NCI-H128 (cell line): Measurements from ENCODE around the gene ARHGDIA.
"Not testable (repeated sequence)": the region's sequence is repeated elsewhere in the genome, so short reads cannot be mapped to it uniquely, and the experiment has no call there.

ENCODE experiments used
- DNase-seq: peaks from one replicate; lab custom pipeline; 2025; ENCODE audit not compliant: unreplicated experiment; lab: John Stamatoyannopoulos, UW

The ARHGDIA gene

GRCh38 chr17:81844887-81845286 is 26.2 kb downstream of the ARHGDIA start:
- DNase-seq: no peak

- DNase-seq: no peak
Observed at GRCh38 chr17:81844327-81844851, 26.7 kb downstream of the ARHGDIA start.

DNA sequence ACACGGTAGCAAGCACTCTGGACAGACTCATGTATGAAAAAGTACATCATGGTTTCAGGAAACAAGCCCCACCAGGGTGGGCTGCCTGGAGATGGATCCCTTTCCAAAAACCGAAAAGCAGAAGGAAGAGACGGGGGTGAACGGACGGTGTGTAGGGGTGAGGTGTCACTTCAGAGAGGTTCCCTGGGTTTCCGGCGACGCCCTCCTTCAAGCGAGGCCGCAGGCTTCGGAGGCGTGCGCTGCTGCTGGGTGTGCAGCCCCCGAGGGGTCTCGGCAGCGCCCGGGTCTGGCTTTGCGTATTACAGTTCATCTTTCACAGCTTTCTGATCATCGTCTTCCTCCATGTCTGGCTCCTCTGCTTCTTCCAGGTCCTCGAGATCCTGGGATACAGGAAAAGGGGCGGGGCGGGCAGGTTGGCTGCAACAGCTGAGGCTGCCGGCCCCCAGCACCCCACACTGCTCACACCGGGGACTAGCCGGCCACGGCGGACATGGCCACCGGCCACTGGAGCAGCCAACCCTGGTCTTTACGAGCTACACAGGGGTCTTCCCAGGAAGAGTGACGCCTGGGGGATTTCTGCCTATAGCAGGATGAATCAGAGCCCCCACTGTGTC is 27.3 kb downstream of the ARHGDIA start:
- DNase-seq: no peak

DNA sequence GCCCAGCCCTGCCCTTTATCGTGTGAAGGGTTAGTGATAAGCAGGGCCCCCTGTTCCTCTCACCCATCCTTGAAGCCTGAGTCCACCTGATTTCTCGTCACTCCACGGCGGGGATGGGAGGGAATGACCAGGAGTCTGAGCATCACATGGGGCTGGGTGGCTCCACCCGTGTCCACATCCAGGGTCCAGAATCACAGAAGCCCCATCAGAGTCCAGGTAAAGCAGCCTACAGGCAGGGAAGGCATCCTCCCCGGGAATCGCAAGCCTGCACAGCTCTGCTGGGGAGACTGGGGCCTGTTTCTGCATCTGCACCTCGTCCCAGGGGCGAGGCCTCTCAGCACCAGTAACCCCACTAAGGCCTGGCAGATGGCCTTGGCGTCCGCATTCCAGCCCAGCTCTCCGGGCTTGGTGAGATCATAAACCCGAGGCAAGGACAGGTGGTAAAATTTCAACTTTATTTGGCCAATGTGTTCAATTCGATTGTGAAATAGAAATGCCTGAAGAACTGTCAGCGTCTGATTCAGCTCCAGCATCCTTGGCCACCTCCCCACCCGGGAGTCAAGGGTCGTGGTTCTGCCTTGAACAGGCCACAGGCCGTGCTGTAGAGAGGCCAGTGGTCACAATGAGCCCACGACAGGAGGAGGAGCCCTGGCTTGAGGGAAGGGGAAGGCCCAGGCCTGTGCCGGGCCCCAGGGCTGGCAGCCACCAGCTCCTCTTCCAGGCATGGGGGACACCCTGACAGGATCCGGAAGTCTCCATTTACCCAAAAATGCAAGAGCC is 28.2 kb downstream of the ARHGDIA start:
- no peak for DNase-seq

DNA sequence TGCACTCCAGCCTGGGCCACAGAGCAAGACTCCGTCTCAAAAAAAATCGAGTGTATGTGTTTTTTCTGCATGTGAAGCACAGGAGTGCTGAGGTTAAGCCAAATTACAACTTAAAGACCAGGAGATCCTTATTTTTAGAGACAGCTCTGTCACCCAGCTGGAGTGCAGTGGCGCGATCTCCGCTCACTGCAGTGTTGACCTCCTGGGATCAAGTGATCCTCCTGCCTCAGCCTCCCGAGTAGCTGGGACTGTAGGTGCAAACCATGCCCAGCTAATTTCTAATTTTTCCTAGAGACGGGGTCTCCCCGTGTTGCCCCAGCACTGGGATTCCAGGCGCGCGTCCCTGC is 28.8 kb downstream of the ARHGDIA start:
- DNase-seq: no peak

GRCh38 chr17:81841866-81842265 is 29.3 kb downstream of the ARHGDIA start:
- no peak for DNase-seq

- no peak for DNase-seq
Observed at GRCh38 chr17:81840826-81841778, 30.0 kb downstream of the ARHGDIA start.

DNA sequence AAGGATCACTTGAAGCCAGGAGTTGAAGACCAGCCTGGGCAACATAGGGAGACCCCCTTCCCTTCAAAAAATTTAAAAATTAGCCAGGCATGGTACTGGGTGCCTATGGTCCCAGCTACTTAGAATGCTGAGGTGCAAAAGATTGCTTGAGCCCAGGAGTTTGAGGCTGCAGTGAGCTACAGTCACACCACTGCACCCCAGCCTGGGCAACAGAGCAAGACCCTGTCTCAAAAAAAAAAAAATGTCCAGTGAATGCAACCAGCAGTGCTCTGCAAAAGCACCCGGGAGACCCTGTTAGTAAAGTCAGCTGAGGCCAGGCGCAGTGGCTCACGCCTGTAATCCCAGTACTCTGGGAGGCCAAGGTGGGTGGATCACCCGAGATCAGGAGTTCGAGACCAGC is 31.1 kb downstream of the ARHGDIA start:
- not testable (repeated sequence) for DNase-seq

GRCh38 chr17:81839301-81839700 is 31.8 kb downstream of the ARHGDIA start:
- no peak for DNase-seq

DNA sequence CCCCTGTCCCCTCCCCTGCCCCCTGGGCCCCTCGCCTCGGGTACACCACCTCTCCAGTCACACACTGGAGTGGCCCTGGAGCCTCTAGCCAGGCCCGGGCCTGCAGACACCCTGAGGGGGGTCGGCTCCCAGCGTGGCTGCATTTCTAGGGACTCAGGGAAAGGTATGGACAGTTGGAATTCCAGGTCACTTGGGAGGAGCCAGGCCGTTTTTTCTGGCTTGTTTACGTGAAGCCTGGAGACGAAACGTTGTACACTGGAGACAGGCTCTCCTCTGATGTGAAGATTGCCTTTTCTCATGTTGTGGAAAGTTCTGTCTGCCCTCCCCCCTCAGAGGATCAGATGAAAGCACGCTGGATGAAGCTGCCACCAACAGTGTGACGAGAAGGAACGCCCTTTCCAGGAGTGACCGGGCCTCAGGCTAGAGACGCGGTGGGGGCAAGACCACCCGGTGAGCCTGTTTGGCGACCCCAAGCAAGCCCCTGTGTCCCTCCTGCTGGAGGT is 32.3 kb downstream of the ARHGDIA start:
- no peak for DNase-seq

DNA sequence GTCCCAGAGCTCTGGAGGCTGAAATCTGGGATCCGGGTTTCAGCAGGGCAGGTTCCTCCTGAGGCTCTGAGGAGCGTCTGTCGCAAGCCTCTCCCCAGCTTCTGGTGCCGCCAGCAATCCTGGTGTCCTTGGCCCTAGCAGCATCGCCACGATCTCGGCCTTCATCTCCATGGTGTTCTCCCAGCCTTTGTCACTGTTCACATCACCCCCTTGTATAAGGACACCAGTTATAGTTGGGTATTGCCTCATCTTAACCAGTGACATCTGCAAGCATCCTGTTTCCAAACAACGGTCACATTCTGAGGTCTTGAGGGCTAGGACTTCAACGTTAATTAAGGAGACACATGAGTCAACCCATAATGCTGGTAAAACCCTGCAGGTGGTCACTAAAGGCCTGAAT is 33.5 kb downstream of the ARHGDIA start:
- DNase-seq: no peak

GRCh38 chr17:81834831-81835267 is 36.3 kb downstream of the ARHGDIA start, which contains the start of gene PPP1R27:
Gene PPP1R27 (minus strand): TSS chr17:81835050. CDS start chr17:81834953, 97 bp downstream.
- DNase-seq: no peak

DNA sequence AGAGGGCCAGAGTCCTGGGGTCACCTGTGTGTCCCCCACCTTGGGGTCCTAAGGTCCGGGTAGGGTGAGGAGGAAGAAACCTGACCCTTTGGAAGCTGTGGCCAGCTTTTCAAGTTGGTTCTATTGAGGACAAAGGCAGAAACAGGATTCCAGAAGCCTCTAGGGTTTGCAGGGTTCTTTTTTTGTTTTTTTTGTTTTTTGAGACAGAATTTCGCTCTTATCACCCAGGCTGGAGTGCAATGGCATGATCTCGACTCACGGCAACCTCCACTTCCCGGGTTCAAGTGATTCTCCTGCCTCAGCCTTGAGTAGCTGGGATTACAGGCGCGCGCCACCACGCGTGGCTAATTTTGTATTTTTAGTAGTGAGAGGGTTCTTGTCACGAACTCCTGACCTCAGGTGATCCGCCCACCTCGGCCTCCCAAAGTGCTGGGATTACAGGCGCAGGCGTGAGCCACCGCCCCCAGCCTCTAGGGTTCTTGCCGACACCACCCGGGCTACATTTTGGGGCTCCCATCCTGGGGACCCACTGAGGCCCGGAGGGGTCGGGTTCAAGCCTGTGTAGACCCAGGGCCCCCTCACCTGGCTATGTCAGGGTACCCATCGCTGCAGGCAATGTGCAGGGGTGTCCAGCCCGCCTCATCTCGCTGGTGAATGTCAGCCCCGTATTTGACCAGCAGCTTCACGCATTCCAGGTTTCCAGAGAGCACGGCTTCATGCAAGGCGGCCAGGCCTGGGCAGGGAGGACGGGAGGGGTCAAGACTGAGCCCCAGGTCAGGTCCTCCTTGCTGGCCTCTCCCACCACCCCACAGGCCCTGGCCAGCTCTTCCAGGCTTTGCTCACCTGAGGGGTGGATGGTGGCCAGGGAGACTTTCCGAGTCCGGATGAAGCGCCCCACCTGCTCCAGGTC is 37.0 kb downstream of the ARHGDIA start:
- no peak for DNase-seq

DNA sequence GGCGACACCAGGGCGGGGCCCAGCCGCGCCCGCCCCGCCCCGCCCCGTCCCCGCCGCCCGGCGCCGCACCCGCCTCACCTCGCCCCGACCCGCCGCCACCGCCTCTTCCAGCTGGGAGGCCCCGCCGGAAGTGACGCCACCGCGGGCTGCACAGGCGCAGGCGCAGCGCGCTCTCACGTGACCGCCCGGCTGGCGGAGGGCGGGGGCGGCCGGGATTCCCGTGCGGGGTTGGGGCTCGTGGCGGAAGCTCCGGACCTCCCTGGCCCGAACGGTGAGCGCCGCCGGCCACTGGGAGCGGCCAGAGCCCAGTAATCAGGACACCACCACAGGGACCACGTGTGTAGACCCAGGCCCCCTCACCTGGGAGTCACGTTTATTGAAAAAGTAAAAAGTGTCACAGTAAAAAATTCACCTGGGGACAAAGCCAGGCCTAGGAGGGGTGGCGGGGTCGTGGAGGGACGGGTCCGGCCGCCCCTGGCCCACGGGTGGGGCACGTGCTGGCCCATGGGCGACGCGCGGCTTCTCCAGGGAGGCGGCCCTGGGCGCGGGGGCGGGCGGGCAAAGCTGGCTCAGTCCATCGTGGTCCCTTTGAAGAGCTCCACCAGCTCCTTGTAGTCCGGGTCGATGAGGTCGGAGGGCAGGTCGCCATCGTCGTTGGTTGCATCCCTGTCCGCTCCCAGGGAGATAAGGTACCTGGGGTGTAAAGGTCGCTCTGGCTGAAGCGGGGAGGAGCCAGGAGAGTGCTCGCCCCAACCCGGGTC is 37.8 kb downstream of the ARHGDIA start, which contains the start of gene MCRIP1:
MCRIP1 (minus strand) TSS at position 132 of the 761 bp plus-strand sequence. CDS start 8,785 bp downstream, outside the sequence.
- peak; percentile 76 for DNase-seq

DNA sequence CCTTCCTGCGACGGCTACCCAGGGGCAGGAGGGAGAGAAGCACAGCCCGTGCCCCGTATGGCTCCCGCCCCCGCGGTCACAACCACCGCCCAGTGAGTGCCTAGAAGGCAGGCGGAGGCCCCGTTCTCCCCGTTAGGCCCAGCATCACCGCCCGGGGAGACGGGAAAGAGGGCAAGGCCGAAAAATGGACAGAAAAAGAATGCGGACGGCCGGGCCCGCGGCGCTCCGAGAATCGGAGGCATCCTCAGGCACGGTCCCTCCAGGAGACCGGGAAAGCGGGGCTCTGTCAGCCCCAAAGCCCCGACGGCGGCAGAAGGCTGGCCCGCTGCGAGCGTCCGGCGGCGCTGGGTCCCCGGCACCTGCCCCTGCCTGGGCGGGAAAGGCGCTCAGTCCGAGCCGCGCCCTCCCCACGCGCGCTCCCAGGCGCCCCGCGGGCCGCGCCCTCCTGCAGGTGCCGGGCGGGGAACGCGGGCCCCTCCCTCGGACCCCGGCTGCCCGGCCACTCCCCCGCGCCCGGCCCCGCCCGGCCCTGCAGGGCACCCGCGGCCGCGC is 38.5 kb downstream of the ARHGDIA start:
- no peak for DNase-seq

DNA sequence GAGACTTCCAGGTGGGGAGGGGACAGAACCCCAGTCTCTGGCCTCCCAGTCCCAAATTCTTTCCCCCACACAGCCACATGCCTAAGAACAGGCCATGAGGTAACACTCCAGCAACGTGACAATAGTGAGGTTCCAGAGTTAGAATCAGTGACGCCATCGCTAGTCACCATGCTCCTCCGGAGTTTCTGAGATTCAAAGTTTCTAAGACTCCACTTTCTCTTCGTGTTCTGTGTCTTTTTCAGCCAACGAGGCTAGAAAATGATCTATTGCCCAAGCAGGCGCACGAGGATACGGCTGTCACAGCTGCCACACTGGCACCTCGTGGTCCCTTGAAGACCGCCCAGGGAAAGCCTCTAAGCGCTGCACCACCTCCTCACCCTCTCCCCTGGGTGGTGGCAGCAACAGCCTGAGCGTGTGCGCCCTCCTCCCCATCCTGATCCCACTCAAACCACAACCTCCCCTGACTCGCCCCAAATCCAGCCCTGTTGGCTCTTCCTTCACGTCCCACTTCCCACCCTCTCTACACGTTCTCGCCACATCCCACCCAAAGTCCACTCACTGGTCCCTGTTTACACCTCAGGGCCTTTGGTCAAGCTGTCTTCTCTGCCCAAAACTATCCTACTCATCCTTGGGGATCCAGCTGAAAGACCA is 39.1 kb downstream of the ARHGDIA start:
- DNase-seq: no peak

GRCh38 chr17:81831563-81831956 is 39.6 kb downstream of the ARHGDIA start:
- DNase-seq: no peak

DNA sequence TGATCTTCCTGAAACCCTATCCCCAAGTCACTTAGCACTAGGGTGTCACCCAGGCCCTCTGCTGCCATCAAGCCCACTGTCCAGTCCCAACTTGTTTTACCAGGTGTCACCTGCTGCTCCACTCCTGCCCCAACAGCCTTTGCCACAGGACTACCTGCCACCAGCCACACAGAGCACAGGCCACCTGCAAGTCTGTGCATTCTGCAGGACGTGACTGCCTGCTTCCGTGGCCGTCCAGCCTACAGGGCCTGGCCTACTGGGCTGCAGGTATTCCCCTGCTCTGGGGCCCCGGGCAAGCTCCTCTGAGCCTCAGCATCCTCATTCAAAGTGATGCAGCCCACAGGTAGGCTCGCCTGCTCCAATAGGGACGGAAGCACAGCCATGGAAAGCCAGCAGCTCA is 41.3 kb downstream of the ARHGDIA start:
- no peak for DNase-seq
